Stimulated activated CD4-positive, alpha-beta T cell treated with anti-CD3 and anti-CD28 coated beads, Interleukin-1b, Interleukin-23, amount 100 ng/mL, for 1 hour (primary cell): ENCODE results near the gene PITPNM2.

Experiments
- DNase-seq, 2 donors: peaks; one replicate each; pipeline ENCODE4 v3.0.0-alpha.2; 2020; ENCODE audit warnings: low read depth in 2 of 2

Gene PITPNM2

DNA sequence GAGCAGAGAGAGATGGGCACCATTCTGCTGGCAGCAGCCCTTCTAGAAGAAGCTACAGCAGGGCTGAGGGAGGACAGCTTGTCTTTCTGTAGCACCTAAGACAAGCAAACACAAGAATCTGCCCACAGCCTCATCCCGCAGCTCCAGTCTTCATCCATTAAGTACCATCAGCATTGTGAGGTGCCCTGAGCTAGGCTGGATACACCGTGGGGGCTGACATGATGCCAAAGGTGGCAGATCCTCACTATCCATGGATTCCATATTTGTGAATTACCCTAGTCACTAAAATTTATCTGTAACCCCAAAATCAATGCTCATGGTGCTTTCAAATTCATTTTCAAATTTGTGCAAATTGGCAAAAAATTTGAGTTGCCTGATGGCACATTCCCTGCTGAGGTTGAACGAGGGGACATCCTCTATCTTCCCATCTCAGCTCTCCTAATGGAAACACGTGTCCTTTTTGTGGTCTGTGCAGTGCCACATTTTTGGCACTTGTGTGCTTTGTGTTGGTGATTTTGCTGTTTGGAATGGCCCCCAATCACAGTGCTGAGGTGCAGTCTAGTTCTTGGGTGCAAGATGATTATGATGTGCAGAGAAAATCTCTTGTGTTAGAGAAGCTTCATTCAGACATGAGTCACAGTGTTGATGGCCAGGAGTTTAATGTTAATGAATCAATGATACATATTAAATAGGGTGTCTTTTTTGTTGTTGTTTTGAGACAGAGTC, 7.0 kb downstream of the PITPNM2 start:
- DNase-seq, result no peak

DNA sequence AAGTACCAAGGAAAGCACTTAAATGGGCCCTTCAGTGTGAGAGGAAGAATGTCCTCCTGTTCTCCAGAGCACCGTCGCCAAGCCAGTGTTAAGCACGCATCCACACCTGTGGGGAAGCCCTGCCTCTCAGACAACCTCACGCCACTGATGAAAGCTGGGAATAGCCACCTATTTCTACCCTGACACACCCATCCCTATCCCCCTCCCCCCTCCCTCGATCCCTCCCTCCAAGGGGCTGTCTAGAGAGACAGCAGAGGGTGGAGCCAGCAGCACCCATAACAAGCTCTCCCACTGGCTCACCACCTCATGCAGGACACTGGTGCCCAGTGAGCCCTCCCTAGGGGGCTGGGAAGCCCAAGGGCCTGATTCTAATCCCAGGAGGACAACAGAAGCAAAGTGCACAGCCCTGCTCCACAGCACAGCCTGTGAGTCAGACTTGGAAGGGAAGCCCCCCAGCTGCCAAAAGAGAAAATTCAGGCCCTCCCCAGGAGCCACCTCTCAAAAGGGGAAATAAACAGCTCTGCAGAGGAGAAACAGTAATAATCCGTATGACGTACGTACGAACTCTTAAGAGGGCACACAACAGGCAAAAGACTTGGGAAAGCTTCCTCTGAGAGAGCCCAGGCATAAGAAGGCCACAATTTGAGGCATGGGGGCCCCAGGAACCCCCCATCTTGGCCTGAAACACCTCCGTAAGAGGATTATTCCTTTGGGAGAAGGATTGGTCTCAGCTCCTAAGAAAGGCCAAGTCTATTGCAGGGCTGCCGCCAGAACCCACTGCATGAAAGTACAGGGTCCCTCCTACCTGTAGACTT, 7.8 kb downstream of the PITPNM2 start:
- no peak for DNase-seq

GRCh38 chr12:123142518-123142840, 8.4 kb downstream of the PITPNM2 start:
- DNase-seq, result no peak

DNA sequence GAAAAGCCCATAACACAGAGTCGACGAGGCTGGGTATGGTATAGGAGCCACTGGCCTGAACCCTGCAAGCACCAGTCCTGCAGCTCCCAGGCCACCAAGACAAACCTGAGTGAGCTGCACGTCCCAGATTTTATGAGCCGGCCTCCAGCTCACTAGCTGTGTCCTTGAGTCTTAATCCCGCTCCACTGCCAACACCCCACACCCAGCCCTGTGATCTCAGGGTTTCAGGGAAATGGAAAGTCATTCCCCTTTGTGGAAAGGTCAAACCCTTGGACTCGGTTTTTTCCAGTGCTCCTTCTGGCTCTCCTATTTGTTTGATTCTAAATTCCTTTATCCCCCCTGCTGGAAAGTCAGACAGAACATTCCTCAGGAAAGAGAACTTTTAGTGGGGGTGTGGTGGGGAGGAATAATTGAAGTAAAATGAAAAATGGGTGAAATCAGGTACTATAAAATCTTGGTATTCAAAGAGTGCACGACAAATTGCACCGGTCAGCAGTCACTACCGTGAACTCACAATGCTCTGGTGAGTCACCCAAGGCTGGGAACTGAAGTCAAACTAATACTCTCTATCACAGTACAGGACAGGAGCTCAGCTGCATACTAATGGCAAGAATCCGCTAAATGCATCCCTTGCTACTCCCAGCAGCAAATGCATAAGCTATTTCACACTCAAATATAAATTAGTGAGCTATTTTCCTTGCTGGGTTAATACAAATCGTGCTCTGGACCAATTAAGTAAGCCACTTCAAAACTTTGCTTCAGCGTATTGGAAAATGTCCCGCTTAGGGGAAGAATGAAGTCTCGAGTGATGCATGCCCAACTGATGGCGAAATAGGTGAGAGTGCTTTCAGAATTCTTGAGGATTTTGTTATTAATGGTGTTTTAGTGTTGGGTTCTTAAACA, 9.0 kb downstream of the PITPNM2 start:
- DNase-seq, result no peak

DNA sequence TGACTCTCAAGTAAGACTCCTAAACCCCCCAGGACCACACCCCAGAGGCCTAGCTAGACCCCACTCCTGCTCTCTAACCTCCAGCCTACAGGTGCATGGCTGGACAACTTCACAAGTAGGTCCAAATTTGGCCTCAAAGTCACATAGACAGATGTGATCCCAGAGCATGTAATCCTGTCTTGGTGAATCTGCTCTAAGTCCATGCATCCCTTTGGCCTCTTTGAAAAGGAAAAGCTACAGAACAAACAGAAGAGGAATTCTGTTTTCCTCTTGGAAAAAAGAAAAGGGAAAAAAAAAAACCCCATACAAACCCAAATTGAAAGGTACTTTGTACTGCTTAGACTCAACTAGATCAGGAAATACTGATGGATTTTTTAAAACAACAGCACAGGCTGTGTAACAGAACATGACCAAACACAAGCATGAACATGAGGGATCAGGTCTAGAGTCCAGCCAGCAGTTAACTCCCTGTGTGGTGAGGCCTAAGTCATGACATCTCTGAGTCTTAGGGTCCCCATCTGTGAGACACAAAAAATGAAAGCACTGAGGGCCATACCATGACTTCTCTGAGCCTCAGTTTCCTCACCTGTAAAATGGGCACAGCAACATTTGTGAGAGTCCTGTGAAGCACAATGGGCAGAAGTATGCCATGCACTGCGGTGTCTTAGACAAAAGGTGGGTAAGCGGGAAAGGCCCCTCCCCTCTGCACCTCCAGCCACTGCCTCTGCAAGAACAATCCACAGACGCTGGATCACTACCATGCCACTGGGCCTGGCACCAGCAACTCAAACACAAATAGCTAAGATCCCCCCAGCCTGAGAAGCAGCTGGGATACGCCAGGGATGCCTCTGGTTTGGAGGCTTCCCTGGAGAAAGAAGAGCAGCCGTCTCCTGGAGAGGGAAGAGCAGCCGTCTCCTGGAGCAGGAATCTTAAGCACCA, 9.9 kb downstream of the PITPNM2 start:
- DNase-seq, result no peak

DNA sequence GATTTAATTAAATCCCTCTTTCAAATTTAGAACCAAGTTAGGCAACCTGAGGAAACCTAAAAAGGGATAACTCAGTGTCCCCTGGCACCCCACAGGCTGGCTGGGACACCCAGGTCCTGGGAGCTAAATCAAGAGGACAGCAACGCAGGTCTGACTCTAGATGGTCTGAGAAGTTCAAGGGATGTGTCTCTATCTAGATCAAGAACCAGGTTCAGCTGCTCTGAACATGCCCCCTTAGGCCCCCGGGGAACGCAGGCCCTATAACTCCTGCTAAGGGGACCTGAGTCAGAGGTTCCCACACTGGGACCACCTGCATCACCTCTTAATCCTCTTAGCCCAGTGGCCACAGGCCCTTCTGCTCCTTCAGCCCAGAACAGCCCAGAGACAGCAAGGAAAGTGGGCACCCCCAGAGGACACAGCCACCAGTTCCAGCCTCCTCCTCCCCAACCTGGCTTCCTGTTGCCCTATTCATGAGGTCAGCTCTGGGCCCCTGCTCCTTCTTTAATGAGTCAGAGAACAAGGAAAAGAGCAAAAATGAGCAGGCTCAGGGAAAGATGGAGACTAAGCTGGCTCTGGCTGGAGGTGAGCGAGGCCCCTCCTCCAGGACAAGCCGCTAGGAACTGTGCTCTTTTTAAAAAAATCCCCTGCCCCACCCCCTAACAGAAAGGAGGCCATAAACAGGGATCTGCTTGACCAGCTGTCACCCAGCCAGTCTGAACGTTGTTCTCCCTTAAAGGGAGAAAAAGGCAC, 10.8 kb downstream of the PITPNM2 start:
- no peak for DNase-seq

- DNase-seq, result no peak
Observed at GRCh38 chr12:123135688-123136087, 15.2 kb downstream of the PITPNM2 start.

- DNase-seq, result no peak
Observed at GRCh38 chr12:123134826-123135225, 16.1 kb downstream of the PITPNM2 start.

- no peak for DNase-seq
Observed at GRCh38 chr12:123134271-123134671, 16.6 kb downstream of the PITPNM2 start.

DNA sequence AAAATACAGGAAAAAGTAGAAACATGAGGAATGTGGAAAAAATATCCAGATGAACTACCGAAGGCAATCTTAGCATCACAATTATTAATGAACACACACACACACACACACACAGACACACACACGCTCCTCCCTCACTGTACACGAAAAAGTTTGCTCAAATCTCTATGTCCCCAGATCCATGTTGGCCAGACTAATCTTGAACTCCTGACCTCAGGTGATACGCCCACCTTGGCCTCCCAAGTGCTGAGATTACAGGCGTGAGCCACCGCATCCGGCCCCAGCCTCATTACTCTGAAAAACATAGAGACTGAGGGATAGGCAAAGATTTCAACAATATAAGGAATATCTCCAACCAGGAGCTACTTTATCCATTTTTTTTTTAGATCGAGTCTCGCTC, 17.2 kb downstream of the PITPNM2 start:
- no peak for DNase-seq

DNA sequence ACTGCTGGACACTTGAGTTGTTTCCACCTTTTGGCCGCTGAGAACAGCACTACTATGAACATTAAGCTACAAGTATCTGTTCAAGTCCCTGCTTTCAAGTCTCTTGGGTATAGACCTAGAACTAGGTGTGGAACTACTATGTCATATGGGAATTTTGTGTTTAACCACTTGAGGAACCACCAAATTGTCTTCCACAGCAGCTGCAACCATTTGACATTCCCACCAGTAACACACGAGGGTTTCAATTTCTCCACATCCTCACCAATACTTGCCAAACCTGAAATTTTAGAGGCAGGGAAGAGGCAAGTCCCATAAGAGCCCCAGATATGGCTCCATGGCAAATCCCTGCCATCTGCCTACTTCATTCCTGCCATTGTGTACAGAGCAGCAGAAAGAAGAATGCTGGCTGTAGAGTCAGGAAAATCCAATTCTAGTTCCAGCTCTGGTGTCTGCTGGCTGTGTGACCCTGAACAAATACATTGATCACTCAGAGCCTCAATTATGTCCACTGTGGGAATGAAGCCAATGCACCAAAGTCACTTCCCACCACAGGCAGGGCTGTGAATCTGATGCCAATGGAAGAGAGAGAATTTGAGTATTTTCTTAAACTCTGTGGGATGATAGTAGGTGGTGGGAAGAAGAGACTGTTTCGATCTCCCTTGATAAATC, 17.8 kb downstream of the PITPNM2 start:
- no peak for DNase-seq

- no peak for DNase-seq
Observed at GRCh38 chr12:123131879-123132402, 18.9 kb downstream of the PITPNM2 start.

DNA sequence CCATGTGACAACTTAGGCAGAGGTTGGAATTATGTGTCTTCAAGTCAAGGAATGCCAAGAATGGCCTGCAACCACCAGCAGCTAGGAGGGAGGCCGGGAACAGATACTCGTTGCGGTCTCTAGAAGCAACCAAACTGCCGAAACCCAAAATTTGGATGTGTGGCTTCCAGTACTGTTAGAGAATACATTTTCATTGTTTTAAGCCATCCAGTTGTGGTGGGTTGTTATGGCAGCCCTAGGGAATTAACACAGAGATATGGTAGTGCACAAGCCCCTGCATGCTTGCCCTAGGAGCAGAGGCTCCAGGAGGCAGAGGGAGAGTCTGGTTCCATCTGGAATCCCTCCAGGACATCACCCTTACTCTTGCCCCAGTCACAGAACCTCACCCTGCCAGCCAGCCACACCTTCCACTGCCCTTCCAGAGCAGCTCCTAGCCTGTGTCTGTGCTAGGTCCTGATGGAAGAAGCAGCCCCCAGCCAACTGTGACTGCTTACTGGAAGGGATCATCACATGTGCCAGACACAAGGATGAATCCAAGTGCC, 19.5 kb downstream of the PITPNM2 start:
- DNase-seq, result no peak

GRCh38 chr12:123129621-123130020, 21.3 kb downstream of the PITPNM2 start:
- no peak for DNase-seq

DNA sequence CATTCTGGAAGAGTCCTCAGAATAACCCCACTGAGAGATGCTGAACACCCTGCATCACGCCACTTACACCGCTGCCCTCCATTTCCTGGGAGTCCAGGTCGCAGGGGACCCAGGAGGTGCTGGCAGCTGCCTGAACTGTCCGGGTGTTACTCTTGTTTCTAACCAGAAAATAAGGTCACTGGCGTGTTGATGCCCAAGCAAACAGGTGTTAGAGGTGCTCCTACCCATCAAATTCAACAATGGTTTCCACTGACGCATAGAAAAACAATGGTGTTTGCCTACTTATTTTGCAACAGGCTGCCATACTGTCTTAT, 23.8 kb downstream of the PITPNM2 start:
- no peak for DNase-seq

DNA sequence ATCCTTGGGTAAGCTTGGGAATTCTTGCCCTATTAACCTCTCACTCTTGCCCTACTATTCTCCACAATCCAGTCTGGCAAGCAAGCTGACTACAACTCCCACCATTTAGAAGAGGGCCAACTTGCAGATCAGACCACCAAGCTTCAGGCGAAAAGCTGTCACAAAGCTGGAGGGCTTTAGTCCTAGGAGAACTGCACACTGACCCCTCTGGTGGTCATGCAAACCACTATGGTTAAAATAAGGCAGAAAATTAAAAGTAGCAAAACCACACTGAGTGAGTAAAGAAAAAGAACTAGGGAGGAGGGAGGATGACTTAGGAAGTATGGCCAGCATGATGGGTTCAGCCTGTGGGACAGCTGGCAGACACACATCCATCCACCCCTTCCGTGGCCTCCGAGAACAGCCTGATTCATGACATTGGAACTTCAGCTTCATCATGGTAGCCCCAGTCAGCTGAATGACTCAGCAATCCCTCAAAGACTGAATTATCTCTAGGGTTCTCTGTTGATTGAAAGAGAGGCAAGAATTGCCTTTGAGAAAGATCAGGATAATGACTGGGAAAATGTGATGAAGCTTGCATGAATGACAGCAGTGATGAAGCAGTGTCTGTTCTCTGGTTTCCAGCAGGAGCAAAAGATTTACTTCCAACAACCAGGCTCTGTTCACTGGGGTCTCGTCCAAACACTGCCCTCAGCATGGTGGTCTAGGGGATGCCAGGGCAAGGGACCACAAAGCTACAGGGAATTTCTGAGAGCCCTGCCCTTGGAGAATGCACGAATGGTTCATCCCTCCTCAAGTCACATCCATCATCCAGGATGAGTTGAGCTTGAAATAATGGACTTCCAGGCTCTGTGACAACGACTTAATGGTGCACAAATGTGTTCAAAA, 24.4 kb downstream of the PITPNM2 start:
- DNase-seq, result no peak

DNA sequence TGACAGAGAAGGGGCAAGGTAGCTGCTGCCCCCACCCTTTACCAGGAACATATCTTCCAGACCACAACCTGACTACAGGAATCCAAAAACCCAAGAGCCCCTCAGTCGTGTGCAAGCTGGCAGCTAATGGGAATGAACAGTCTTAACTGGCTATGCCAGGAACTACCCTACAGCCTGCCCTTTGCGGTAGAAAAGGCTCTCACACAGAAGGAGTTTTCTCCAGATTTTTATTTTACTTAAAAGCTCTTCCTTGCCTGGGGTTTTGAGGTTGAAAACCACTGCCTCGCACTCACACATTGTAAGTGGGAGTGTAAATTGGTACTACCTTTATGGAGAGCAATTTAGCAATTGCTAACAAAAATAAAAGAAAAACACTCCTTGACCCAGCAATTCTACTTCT, 28.3 kb downstream of the PITPNM2 start:
- no peak for DNase-seq

GRCh38 chr12:123121670-123122069, 29.2 kb downstream of the PITPNM2 start:
- no peak for DNase-seq
